ENCODE measurements around the gene CEACAM19. TPM values are rescaled to one million over a fixed set of nuclear protein-coding genes. Genes with fewer than 3 reads are reported as not detected.

Gene CEACAM19
- total RNA-seq, 1 experiment from 2014 or later, result 13.2 TPM

DNA sequence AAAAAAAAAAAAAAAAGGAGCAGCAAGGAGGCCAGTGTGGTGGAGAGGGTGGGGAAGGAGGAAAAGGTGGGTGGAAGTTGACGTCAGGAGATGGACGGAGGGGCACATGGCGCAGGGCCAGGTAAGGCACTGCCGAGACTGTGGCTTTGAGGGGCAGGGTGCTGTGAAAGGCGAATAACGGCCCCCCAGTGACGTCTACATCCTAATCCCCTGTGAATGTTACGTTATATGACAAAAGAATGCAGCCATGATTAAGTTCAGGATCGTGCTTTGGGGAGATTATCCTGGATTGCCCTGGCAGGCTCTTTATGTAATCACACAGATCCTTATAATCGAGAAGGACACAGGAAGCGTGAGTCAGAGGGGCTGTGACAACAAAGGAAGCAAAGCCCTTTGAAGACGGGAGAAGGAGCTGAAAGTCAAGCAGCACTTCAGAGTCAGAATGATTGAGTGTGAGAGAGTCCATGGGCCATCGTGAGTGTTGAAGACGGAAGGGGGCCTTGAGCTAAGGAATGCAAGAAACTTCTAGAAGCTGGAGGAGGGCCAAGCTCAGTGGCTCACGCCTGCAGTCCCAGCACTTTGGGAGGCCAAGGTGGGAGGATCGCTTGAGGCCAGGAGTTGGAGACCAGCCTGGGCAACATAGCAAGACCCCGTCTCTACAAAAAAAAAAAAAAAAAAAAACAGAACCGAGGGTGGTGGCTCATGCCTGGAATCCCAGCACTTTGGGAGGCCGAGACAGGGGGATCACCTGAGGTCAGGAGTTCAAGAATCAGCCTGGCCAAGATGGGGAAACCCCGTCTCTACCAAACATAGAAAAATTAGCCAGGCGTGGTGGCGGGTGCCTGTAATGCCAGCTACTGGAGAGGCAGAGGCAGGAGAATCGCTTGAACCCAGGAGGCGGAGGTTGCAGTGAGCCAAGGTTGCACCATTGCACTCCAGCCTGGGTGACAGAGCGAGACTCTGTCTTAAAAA lies 13.9 kb downstream of the CEACAM19 start:
- H3K36me3 Mint-ChIP-seq (ENCODE audit: insufficient read depth, unreplicated experiment), result peaks cover 14% of the 10 kb centered on the region
- H3K9me3 Mint-ChIP-seq (ENCODE audit: unreplicated experiment), result no peaks in the 10 kb centered on the region
- no peaks in the 10 kb centered on the region for H3K27me3 Mint-ChIP-seq (ENCODE audit: insufficient read depth, unreplicated experiment)
- TF ChIP-seq, protein P1, sequence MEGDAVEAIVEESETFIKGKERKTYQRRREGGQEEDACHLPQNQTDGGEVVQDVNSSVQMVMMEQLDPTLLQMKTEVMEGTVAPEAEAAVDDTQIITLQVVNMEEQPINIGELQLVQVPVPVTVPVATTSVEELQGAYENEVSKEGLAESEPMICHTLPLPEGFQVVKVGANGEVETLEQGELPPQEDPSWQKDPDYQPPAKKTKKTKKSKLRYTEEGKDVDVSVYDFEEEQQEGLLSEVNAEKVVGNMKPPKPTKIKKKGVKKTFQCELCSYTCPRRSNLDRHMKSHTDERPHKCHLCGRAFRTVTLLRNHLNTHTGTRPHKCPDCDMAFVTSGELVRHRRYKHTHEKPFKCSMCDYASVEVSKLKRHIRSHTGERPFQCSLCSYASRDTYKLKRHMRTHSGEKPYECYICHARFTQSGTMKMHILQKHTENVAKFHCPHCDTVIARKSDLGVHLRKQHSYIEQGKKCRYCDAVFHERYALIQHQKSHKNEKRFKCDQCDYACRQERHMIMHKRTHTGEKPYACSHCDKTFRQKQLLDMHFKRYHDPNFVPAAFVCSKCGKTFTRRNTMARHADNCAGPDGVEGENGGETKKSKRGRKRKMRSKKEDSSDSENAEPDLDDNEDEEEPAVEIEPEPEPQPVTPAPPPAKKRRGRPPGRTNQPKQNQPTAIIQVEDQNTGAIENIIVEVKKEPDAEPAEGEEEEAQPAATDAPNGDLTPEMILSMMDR (IDR thresholded peaks at IDR 0.05; ENCODE audit: unreplicated experiment), result no peak
- intact Hi-C loops (cut with micrococcal nuclease), result no loop called here
- BruUV-seq (replicated peaks), result no TSS peak
- peaks cover 20% of the 10 kb centered on the region for H3K4me1 Mint-ChIP-seq (ENCODE audit: insufficient read depth, unreplicated experiment)
- peak; percentile 83 for DNase-seq (ENCODE audit: unreplicated experiment)
- ChIA-PET POLR2A (interaction anchor here (0.6 to 0.9 kb wide), 3 partner anchors 39 to 111 kb away, joined by 3 read pairs; no protein-coding TSS in a partner anchor), CTCF (no interaction called here)
- H3K27ac Mint-ChIP-seq (ENCODE audit: low read depth, unreplicated experiment), result no peak overlapping the region
- H3K4me3 Mint-ChIP-seq (ENCODE audit: unreplicated experiment), result no peak overlapping the region

DNA sequence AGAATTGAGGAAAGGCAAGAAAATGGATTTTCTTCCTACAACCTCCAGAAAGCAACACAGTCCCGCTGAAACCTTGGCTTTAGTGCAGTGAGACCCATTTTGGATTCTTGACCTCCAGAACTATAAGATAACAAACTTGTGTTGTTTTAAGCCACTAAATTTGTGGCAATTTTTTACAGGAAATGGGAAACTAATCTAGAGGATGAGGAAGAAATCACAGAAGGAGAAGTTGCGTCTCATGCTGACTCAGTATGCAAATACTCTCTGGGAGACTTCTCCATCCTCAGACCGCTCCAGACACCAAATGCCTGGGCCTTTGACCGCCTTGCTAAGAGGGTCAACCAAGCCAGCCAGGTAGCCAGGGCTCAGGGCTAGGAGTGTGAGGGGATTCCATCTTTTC lies 14.6 kb downstream of the CEACAM19 start:
- peaks cover 11% of the 10 kb centered on the region for H3K36me3 Mint-ChIP-seq (ENCODE audit: insufficient read depth, unreplicated experiment)
- CTCF ChIA-PET, result interaction anchor here (0.6 kb wide), 1 partner anchor 13 kb away, joined by 3 read pairs; no protein-coding TSS in a partner anchor
- POLR2A ChIA-PET, result no interaction called here
- no peak overlapping the region for H3K4me3 Mint-ChIP-seq (ENCODE audit: unreplicated experiment)
- BruUV-seq (replicated peaks), result no TSS peak
- H3K4me1 Mint-ChIP-seq (ENCODE audit: insufficient read depth, unreplicated experiment), result peaks cover 20% of the 10 kb centered on the region
- intact Hi-C loops (cut with micrococcal nuclease), result no loop called here
- DNase-seq (ENCODE audit: unreplicated experiment), result no peak
- H3K9me3 Mint-ChIP-seq (ENCODE audit: unreplicated experiment), result no peaks in the 10 kb centered on the region
- no peaks in the 10 kb centered on the region for H3K27me3 Mint-ChIP-seq (ENCODE audit: insufficient read depth, unreplicated experiment)
- H3K27ac Mint-ChIP-seq (ENCODE audit: low read depth, unreplicated experiment), result no peak overlapping the region
- TF ChIP-seq, protein P1 (IDR thresholded peaks at IDR 0.05; ENCODE audit: unreplicated experiment), result no peak

DNA sequence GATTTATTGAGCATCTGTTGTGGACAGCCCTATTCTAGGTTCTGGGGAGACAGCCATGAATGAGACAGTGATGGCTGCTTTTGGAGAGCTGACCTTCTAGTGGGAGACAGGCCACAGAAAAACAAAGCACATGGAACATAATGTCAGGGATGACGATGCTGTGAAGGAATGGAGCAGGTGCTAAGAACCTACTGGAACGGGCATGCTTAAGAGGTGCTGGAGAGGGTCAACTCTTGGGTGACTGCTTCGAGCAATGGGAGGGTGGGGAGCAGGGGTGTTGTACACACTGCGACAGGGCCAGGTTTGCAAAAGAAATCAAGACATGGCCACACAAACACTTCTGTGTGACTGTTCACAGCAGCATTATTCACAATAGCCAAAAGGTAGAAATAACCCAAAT lies 15.6 kb downstream of the CEACAM19 start:
- Mint-ChIP-seq H3K27me3 (ENCODE audit: insufficient read depth, unreplicated experiment) (no peaks in the 10 kb centered on the region), H3K4me3 (ENCODE audit: unreplicated experiment) (no peak overlapping the region), H3K9me3 (ENCODE audit: unreplicated experiment) (no peaks in the 10 kb centered on the region), H3K27ac (ENCODE audit: low read depth, unreplicated experiment) (no peak overlapping the region), H3K4me1 (ENCODE audit: insufficient read depth, unreplicated experiment) (peaks cover 22% of the 10 kb centered on the region), H3K36me3 (ENCODE audit: insufficient read depth, unreplicated experiment) (peaks cover 11% of the 10 kb centered on the region)
- POLR2A ChIA-PET, result no interaction called here
- no TSS peak for BruUV-seq (replicated peaks)
- CTCF ChIA-PET, result interaction anchor here (0.6 to 0.7 kb wide), 2 partner anchors 36 to 94 kb away, joined by 3 to 7 read pairs; no protein-coding TSS in a partner anchor
- TF ChIP-seq, protein P1 (IDR thresholded peaks at IDR 0.05; ENCODE audit: unreplicated experiment), result no peak
- DNase-seq (ENCODE audit: unreplicated experiment), result no peak
- intact Hi-C loops (cut with micrococcal nuclease), result no loop called here

DNA sequence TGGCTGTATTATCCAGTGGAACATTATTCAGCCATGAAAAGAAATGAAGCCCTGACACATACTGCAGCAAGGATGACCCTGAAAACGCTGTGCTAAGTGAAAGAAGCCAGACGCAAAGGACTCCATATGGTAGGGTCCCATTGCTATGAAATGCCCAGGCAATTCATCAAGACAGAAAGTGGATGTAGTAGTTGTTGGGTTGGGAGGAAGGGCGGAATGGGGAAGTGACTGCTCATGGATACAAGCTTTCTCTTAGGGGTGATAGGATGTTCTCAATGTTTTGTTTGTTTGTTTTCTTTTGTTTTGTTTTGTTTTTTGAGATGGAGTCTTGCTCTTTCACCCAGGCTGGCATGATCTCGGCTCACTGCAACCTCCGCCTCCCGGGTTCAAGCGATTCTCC lies 16.6 kb downstream of the CEACAM19 start:
- TF ChIP-seq, protein P1 (IDR thresholded peaks at IDR 0.05; ENCODE audit: unreplicated experiment), result no peak

More for the DNA sequence above, 16.6 kb downstream of the CEACAM19 start:
- Mint-ChIP-seq H3K27ac (ENCODE audit: low read depth, unreplicated experiment) (no peak overlapping the region), H3K4me1 (ENCODE audit: insufficient read depth, unreplicated experiment) (peaks cover 25% of the 10 kb centered on the region), H3K9me3 (ENCODE audit: unreplicated experiment) (no peaks in the 10 kb centered on the region), H3K27me3 (ENCODE audit: insufficient read depth, unreplicated experiment) (no peaks in the 10 kb centered on the region), H3K36me3 (ENCODE audit: insufficient read depth, unreplicated experiment) (peaks cover 11% of the 10 kb centered on the region), H3K4me3 (ENCODE audit: unreplicated experiment) (no peak overlapping the region)
- ChIA-PET CTCF (interaction anchor here (0.6 to 5.2 kb wide), 15 partner anchors 10 to 120 kb away, joined by 3 to 55 read pairs (median 5); no protein-coding TSS in a partner anchor), POLR2A (no interaction called here)
- no peak for DNase-seq (ENCODE audit: unreplicated experiment)
- intact Hi-C loops (cut with micrococcal nuclease), result no loop called here
- BruUV-seq (replicated peaks), result no TSS peak

Data from MCF 10A (cell line).